Central memory CD8-positive, alpha-beta T cell (primary cell): ENCODE results near the gene HCFC1R1.
"Not testable (repeated sequence)": the region's sequence is repeated elsewhere in the genome, so short reads cannot be mapped to it uniquely, and the experiment has no call there.

ENCODE experiments used
- ATAC-seq: fragments of 150-1000 bp; cut with Tn5 transposase; replicated peaks from 2 replicates; pipeline ENCODE4 v1.10.0; 2022; ENCODE audit warnings: mild to moderate bottlenecking, moderate FRiP score, moderate number of reproducible peaks; ENCODE audit not compliant: poor library complexity, severe bottlenecking; ENCODE audit errors: extremely low read depth
- DNase-seq, 2 donors: peaks; one replicate each; pipeline ENCODE4 v3.0.0; 2021; ENCODE audit warnings: low spot score in 2 of 2
- H3K27ac Mint-ChIP-seq: one replicate; pipeline ENCODE4 v1.8.0; 2022; ENCODE audit warnings: low read depth, mild to moderate bottlenecking, moderate library complexity, mixed read lengths
- H3K27me3 Mint-ChIP-seq: one replicate; pipeline ENCODE4 v1.8.0; 2022; ENCODE audit warnings: mixed read lengths
- H3K36me3 Mint-ChIP-seq: one replicate; pipeline ENCODE4 v1.8.0; 2022; ENCODE audit warnings: mild to moderate bottlenecking, moderate library complexity, mixed read lengths; ENCODE audit not compliant: insufficient read depth
- H3K4me1 Mint-ChIP-seq: one replicate; pipeline ENCODE4 v1.8.0; 2022; ENCODE audit warnings: mixed read lengths
- H3K4me3 Mint-ChIP-seq: one replicate; pipeline ENCODE4 v1.8.0; 2022; ENCODE audit warnings: mild to moderate bottlenecking, moderate library complexity, mixed read lengths
- H3K9me3 Mint-ChIP-seq: one replicate; pipeline ENCODE4 v1.8.0; 2022; ENCODE audit warnings: mixed read lengths

Gene HCFC1R1

GRCh38 chr16:3053330-3053710 is 29.6 kb upstream of the HCFC1R1 start:
- H3K9me3 Mint-ChIP-seq, H3K36me3 Mint-ChIP-seq, DNase-seq, H3K27me3 Mint-ChIP-seq, H3K27ac Mint-ChIP-seq: not testable (repeated sequence)
- Mint-ChIP-seq H3K4me1 (peaks cover 59% of the 10 kb centered on the region), H3K4me3 (peak overlapping the region; percentile 6)
- ATAC-seq = peak; percentile 33

GRCh38 chr16:3052571-3053329 is 29.0 kb upstream of the HCFC1R1 start:
- ATAC-seq = peak; percentile 41
- H3K36me3 Mint-ChIP-seq, DNase-seq, H3K4me3 Mint-ChIP-seq, H3K27me3 Mint-ChIP-seq, H3K9me3 Mint-ChIP-seq: not testable (repeated sequence)
- H3K4me1 Mint-ChIP-seq = peaks cover 62% of the 10 kb centered on the region
- peak overlapping the region; percentile 52 for H3K27ac Mint-ChIP-seq

- no peak overlapping the region for H3K4me3 Mint-ChIP-seq
- no peak for ATAC-seq
These were observed 27.8 kb upstream of the HCFC1R1 start for GRCh38 chr16:3051494-3051893.

GRCh38 chr16:3051009-3051408 is 27.3 kb upstream of the HCFC1R1 start:
- Mint-ChIP-seq H3K9me3 (no peaks in the 10 kb centered on the region), H3K27me3 (no peaks in the 10 kb centered on the region), H3K27ac (peak overlapping the region; percentile 68), H3K36me3 (peaks cover 6% of the 10 kb centered on the region), H3K4me1 (peaks cover 56% of the 10 kb centered on the region), H3K4me3 (no peak overlapping the region)
- ATAC-seq (no peak), DNase-seq (no peak)

More at GRCh38 chr16:3051494-3051893, 27.8 kb upstream of the HCFC1R1 start:
- H3K36me3 Mint-ChIP-seq = peaks cover 6% of the 10 kb centered on the region
- no peaks in the 10 kb centered on the region for H3K27me3 Mint-ChIP-seq
- no peak for DNase-seq
- no peaks in the 10 kb centered on the region for H3K9me3 Mint-ChIP-seq
- peaks cover 56% of the 10 kb centered on the region for H3K4me1 Mint-ChIP-seq
- H3K27ac Mint-ChIP-seq = no peak overlapping the region

- Mint-ChIP-seq H3K27ac (peak overlapping the region; percentile 68), H3K4me3 (no peak overlapping the region), H3K4me1 (peaks cover 50% of the 10 kb centered on the region)
These were observed 26.7 kb upstream of the HCFC1R1 start for GRCh38 chr16:3050487-3050886.

GRCh38 chr16:3049921-3050481 is 26.3 kb upstream of the HCFC1R1 start:
- no peak for ATAC-seq
- no peaks in the 10 kb centered on the region for H3K9me3 Mint-ChIP-seq
- H3K4me1 Mint-ChIP-seq = peaks cover 50% of the 10 kb centered on the region
- DNase-seq = no peak
- no peak overlapping the region for H3K27ac Mint-ChIP-seq
- H3K36me3 Mint-ChIP-seq = peaks cover 3% of the 10 kb centered on the region
- peaks cover 3% of the 10 kb centered on the region for H3K27me3 Mint-ChIP-seq
- no peak overlapping the region for H3K4me3 Mint-ChIP-seq

More at GRCh38 chr16:3050487-3050886, 26.7 kb upstream of the HCFC1R1 start:
- Mint-ChIP-seq H3K9me3 (no peaks in the 10 kb centered on the region), H3K36me3 (peaks cover 6% of the 10 kb centered on the region), H3K27me3 (no peaks in the 10 kb centered on the region)
- no peak for ATAC-seq
- DNase-seq = no peak

GRCh38 chr16:3047387-3047720 is 23.6 kb upstream of the HCFC1R1 start:
- H3K36me3 Mint-ChIP-seq = peaks cover 1% of the 10 kb centered on the region
- H3K4me3 Mint-ChIP-seq = peak overlapping the region; percentile 38
- H3K9me3 Mint-ChIP-seq = no peaks in the 10 kb centered on the region
- H3K27me3 Mint-ChIP-seq = peaks cover 21% of the 10 kb centered on the region
- DNase-seq = no peak
- ATAC-seq = no peak
- no peak overlapping the region for H3K27ac Mint-ChIP-seq
- peaks cover 49% of the 10 kb centered on the region for H3K4me1 Mint-ChIP-seq

GRCh38 chr16:3046641-3047386 is 23.1 kb upstream of the HCFC1R1 start:
- H3K4me3 Mint-ChIP-seq = peak overlapping the region; percentile 38
- ATAC-seq (peak; percentile 48), DNase-seq (no peak)
- peaks cover 21% of the 10 kb centered on the region for H3K27me3 Mint-ChIP-seq
- H3K9me3 Mint-ChIP-seq = no peaks in the 10 kb centered on the region
- no peak overlapping the region for H3K27ac Mint-ChIP-seq
- peaks cover 44% of the 10 kb centered on the region for H3K4me1 Mint-ChIP-seq
- peaks cover 1% of the 10 kb centered on the region for H3K36me3 Mint-ChIP-seq

GRCh38 chr16:3045758-3046640 is 22.3 kb upstream of the HCFC1R1 start, which contains the start of gene MMP25:
Gene MMP25, plus strand, starts transcription at chr16:3046561. Its CDS starts 357 bp downstream, at chr16:3046918.
- H3K4me3 Mint-ChIP-seq = peak within 1 kb of the TSS; percentile 72
- peaks cover 1% of the 10 kb centered on the region for H3K36me3 Mint-ChIP-seq
- H3K9me3 Mint-ChIP-seq = no peaks in the 10 kb centered on the region
- no peak for DNase-seq
- peaks cover 39% of the 10 kb centered on the region for H3K4me1 Mint-ChIP-seq
- H3K27ac Mint-ChIP-seq = no peak within 1 kb of the TSS
- ATAC-seq = peak; percentile 29
- H3K27me3 Mint-ChIP-seq = peaks cover 21% of the 10 kb centered on the region

GRCh38 chr16:3044708-3045107 is 21.0 kb upstream of the HCFC1R1 start:
- H3K27ac Mint-ChIP-seq = peak overlapping the region; percentile 35
- peaks cover 31% of the 10 kb centered on the region for H3K27me3 Mint-ChIP-seq
- H3K9me3 Mint-ChIP-seq = no peaks in the 10 kb centered on the region
- no peak for DNase-seq
- no peak for ATAC-seq
- H3K36me3 Mint-ChIP-seq = peaks cover 1% of the 10 kb centered on the region
- peak overlapping the region; percentile 72 for H3K4me3 Mint-ChIP-seq
- peaks cover 29% of the 10 kb centered on the region for H3K4me1 Mint-ChIP-seq

GRCh38 chr16:3042376-3042775 is 18.6 kb upstream of the HCFC1R1 start:
- Mint-ChIP-seq H3K9me3 (no peaks in the 10 kb centered on the region), H3K27ac (no peak overlapping the region), H3K4me3 (no peak overlapping the region), H3K36me3 (no peaks in the 10 kb centered on the region), H3K27me3 (peaks cover 55% of the 10 kb centered on the region), H3K4me1 (peaks cover 19% of the 10 kb centered on the region)
- no peak for DNase-seq
- ATAC-seq = no peak

- DNase-seq (no peak), ATAC-seq (no peak)
- Mint-ChIP-seq H3K36me3 (peaks cover 1% of the 10 kb centered on the region), H3K27ac (no peak overlapping the region), H3K27me3 (peaks cover 70% of the 10 kb centered on the region), H3K4me1 (peaks cover 14% of the 10 kb centered on the region), H3K4me3 (no peak overlapping the region), H3K9me3 (no peaks in the 10 kb centered on the region)
These were observed 15.2 kb upstream of the HCFC1R1 start for GRCh38 chr16:3038896-3039295.
